HG03066 (cell line): Measurements from ENCODE around the gene PARP2.
"Not testable (repeated sequence)": the region's sequence is repeated elsewhere in the genome, so short reads cannot be mapped to it uniquely, and the experiment has no call there.

Experiments used
- ATAC-seq: cut with Tn5 transposase; IDR thresholded peaks from one replicate; pipeline ENCODE4 v1.9.1; 2021; ENCODE audit warnings: low read depth; ENCODE audit not compliant: unreplicated experiment

PARP2 gene

DNA sequence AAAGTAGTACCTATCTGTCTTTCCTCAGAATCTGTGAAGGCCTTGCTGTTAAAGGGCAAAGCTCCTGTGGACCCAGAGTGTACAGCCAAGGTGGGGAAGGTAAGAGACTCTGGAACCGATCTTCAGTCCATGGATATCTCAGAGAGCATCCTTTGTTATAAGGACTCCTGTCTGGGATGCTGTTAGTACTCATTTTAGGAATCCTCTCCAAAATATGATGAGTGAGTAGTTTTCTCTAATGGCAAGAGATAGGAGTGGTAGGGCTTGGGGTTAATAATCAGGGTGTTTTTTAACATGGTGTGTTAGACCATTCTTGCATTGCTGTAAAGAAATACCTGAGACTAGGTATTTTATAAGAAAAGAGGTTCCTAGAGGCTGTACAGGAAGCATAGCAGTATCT, 1.9 kb downstream of the PARP2 start:
- no peak for ATAC-seq

DNA sequence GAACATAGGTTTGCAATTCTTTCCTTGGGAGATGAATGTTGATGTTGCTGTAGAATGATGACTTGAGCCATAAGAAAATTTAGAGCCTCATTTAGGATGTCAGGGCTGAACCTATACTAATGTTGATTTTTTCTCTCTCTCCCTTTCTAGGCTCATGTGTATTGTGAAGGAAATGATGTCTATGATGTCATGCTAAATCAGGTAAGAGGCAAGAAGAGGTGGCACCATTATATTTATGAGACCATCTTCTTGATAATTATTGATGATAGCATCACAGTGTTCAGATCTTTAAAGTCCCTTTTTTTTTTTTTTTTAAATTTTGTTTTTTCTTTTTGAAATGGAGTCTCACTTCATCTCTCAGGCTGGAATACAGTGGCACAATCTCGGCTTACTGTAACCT, 3.3 kb downstream of the PARP2 start:
- no peak for ATAC-seq

DNA sequence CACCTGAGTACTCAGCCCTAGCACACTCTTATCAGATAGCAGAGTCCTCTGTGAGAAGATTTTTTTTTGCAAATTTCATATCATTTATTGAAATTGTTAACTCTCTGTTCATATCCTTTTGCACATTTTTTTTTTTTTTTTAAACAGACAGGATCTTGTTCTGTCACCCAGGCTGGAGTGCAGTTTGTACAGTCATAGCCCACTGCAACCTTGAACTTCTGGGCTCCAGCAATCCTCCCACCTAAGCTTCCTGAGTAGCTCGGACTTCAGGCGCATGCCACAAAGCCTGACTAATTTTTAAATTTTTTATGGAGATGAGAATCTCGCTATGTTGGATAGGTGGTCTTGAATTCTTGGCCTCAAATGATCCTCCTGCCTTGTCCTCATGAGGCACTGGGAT, 4.3 kb downstream of the PARP2 start:
- ATAC-seq: no peak

DNA sequence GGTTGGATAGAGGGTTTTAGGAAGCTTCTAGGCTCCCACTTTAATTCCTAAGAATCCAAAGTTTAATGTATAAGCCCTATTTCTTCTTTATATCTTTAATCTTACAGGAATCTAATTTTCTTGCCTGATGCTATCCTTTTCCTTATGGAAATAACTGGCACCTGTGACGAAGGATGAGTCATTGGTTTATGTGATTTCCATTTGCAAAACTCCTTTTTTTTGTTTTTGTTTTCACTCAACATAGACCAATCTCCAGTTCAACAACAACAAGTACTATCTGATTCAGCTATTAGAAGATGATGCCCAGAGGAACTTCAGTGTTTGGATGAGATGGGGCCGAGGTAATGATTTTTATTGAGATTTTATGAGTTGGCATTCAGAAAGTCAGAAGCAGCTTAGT, 6.8 kb downstream of the PARP2 start:
- no peak for ATAC-seq

DNA sequence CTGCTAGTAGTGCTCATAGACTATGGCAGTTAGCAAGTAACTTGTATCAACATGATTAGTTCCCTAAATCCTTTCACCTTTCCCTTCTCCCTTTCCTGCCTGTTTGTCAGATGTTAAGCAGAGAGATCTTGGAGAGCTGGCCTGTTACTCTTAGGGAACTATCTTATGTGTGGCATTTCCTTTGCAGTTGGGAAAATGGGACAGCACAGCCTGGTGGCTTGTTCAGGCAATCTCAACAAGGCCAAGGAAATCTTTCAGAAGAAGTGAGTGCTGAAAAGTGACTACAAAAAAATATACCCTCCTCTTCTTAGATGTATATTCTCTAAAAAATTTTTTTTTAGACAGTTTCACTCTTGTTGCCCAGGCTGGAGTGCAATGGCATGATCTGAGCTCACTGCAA, 7.4 kb downstream of the PARP2 start:
- ATAC-seq: no peak

DNA sequence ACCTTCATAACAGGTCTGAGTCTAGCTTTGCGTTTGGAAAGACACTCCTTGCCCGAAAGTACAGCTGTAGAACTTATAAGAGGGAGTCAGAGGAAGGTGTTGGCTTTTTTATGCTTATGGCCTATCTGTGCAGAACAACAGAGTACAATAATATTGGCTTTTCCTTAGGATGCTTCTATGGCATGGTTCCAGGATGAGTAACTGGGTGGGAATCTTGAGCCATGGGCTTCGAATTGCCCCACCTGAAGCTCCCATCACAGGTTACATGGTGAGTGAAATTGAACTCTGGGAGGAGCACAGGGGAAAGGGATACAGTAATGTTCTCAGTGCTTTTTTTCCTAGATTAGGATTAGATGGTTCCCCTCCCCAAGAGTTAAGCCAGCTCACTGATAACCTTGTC, 13.0 kb downstream of the PARP2 start:
- ATAC-seq: no peak

DNA sequence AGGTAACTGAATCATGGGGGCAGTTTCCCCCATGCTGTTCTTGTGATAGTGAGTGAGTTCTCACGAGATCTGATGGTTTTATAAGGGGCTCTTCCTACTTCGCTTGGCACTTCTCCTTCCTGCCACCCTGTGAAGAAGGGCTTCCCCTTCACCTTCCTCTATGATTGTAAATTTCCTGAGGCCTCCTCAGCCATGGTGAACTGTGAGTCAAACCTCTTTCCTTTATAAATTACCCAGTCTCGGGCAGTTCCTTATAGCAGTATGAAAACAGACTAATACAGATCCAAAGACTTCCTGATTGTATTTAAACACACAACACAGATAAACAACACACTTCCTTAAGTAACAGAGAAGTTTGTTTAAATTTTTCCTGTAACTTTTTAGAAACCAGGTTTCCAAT, 15.0 kb downstream of the PARP2 start:
- ATAC-seq: not testable (repeated sequence)

DNA sequence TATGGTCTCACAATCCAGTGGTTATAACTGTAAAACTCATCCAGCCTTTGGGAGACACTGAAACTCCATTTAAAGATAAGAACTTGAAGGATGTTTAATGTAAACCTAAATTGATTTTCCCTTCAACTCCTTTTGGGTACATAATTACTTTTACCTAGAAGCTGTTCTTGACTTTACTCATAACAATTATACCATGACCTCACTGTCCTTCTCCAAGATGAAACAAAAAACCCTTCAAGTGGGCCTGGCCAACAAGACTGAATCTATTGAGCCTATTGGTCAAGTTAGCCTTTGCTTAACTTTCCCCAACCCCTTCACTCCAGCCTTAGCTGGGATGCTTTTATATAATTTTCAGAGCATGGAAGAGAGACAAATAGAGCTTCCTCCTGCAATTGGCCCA, 22.5 kb downstream of the PARP2 start:
- ATAC-seq: no peak

DNA sequence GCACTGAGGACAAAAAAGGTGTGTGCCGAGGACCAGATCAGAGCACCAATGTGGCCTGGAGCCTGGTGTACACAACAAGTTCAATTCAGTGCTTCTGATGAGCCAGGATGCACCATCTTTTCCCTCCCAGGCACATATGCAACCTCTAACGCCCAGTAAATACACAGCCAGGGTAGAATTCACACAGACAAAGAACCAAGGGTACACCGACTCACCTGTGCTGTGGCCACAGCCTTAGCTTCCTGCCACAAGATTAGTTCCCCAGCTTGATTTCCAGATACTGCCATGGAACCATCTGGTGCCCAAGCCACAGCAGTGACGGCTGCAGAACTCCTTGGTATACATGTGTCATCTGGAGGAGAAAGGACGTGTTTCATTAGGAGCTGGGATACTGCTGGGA, 29.4 kb downstream of the PARP2 start:
- ATAC-seq: no peak

DNA sequence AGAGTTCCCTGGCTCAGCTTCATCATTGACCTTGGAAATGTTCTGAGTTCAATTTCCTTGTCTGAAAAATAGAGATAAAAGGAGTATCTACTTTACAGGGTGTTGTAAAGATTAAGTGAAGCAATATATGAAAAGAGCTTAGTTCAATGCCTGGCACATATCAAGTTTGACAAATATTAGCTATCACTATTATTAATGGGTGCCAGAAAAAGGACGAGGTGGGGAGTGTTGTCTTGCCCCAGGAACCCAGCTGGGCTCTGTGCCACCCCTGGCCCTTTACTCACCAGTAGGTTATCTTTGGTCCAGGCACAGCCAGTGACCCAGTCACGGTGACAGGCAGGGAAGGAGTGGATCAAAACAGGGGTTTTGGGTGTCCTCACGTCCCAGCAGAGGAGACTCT, 32.0 kb downstream of the PARP2 start:
- ATAC-seq: no peak

DNA sequence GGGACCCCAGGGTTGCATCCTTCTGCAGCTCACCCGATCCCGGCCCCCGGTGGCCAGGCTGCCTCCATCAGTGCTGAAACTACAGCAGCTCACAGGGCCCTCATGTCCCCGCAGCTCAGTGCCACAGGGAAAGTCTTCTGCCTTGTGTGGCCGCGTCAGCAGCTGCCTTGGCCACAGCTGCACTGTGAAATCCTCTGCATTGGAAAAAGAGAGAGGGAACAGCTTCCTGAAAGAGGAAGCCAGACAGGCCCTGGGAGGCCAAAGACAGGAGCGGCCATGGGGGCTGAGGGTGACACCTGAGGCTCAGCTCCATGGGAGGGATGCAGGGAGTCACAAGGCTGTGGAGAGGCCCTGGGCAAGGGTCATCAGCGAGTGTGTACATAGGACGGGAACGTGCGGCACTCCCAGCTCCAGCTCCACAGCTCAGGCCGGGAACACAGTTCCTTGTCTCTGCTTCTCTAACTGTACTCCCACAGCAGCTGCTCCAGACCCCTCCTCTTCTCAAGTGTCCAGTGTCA, 32.7 kb downstream of the PARP2 start:
- no peak for ATAC-seq

DNA sequence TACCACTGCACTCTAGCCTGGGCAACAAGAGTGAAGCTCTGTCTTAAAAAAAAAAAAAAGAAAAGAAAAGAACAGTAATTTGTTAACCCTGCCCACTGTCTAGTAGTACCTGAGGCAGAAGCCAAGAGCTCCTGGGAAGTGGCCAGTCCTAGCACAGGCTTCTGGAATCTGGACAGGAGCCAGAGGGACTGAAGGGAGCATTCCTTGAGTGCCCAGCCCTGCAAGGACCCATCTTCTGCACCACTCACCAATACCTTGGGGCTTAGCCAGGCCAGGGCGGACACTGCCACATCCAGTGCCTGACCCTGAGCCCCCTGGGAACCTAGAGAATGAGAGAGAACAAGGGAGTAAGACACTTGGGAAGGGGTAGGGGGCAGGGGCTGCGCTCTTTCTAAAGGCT, 33.7 kb downstream of the PARP2 start:
- ATAC-seq: no peak

DNA sequence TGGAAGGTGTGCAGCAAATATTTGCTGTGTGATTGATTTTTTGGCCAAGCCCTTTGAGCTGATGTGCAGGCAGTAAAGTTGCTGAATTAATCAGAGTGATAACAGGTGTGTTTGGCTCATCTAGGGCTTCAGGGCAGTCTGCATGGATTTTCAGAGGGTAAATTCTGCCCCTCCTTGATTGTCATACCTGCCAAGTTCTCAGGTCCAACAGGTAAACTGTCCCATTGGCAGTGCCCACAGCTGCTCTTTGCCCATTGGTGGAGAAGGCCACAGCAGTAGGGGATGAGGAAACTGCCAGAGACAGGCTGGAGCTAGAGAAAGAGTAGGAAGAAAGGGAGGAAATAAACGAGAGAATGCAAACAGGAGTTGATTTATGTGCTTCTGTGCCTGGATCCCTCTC, 36.3 kb downstream of the PARP2 start:
- no peak for ATAC-seq

DNA sequence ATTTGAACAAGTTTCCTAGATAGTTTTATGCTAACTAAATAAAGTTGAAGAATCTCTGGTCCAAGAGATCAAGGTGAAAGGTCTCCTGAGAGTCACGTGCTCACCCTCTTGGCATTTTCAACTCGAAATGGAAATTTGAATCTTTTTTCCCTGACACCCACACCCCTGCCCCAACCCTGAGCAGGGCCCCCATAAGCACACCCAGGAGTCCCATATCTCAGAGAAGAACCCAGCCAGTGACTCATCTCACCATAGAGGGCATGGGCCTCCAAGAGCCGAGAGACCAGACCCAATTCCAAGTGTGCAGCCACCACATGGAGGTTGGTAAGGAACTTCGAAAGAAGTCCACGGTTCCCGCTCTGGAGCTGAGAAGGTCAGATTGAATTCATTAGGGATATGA, 37.2 kb downstream of the PARP2 start:
- ATAC-seq: no peak

DNA sequence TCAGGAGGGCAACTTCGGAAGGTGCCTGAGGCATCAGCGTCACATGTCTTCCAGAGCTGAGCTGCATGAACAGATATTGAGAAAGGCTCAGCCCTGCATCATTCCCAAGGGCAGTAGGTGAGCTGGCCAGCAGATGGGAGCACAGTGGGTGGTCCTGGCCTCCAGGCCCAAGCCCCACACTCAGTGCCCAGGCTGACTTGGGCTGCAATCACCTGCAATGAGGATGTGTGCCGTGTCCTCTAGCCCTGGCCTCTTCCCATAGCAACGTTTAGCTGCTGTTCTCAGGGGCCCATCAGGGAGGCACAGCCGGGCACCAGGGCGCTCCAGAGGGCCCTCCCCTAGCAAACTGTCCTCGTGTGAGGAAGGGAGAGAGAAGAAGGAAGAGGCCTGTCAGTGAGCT, 37.9 kb downstream of the PARP2 start:
- no peak for ATAC-seq

DNA sequence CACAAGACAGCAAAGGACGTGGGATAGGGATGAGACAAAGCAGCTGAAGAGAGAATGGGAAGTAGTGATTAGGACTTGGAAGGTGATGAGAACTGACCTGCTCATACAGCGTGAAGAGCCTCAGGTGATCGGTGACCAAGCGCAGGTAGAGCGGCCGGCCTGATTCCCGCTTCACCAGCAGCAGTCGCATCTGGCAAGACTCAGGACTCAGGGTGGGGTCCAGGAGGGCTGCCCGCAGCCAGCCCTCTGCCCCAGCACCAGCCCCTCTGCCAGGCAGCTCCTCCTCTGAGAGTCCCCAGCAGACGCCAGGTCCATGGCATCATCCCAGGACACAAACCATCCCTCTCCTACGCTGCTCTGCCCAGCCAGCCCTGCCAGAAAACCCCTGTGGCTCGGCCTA, 39.1 kb downstream of the PARP2 start:
- ATAC-seq: no peak

DNA sequence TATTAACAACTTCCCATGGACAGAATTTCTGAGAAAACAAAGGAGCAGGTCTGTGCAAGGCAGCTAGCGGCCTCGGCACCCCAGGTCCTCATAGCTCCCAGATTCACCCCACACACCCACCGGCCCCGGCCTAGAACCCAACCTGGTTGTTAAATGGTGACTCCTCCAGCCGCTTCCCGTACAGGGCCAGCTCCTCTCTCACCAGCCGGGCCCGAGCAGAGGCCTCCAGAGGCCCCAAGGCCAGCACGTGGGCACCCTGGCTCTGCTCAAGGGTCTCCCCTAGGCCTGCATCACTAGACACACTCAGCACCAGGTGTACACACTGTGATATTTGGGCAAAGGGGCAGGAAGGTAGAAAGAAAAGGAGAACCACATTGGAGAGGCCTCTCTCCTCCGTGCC, 39.6 kb downstream of the PARP2 start:
- ATAC-seq: no peak

DNA sequence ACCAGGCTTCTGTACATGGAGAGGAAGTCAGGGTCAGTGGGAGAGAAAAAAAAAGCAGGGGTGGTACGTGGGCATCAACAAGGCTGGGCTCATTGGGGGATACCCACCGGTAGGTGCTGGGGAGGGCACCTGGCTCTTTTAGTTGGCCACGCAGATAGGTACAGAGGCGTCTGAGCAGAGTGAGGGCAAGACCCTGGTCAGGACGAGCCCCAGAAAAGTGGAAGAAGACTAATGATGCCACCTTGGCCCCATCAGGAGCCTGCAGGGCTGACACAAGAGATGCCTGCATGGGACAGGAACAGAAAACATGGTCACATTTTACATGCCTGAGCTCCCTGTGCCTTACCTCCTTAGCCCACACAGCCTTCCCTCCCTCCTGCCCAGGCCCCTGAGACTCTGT, 40.2 kb downstream of the PARP2 start:
- ATAC-seq: no peak

DNA sequence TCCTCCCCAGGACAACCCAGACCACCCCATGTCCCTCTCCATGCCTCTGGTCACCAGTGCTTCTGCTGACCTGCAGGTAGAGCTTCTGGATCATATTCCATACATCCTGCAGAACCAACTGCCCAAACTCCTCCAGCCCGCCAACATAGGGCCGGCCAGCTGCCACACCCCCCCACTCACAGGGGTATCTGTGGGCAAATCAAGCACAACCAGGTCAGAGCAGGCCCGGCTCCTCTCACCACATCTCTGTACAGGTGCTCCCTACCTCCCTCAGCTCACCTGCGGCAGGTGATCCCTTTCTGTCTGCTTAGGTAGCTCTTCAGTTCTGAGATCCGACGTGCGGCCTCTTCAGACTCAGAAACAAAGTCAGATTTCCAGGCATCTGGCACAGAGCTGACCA, 40.9 kb downstream of the PARP2 start:
- no peak for ATAC-seq

DNA sequence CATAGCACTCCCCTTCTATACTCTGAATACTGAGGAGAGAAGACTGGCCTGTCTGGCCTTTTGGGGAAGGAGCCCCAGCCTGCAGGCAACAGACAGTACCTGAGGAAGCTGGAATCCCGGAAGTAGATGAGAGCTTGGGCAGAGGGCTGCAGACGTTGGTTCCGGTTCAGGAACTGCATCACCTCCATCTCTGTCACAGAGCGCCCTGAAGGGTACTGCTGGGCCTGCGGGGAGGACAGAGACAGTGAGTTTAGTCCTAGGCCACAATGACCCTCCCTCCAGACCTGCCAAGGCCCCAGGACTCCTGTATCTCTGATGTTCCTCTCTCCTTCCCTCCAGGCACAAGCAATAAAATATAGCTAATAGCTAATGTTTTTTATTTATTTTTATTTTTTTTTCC, 41.5 kb downstream of the PARP2 start:
- no peak for ATAC-seq

DNA sequence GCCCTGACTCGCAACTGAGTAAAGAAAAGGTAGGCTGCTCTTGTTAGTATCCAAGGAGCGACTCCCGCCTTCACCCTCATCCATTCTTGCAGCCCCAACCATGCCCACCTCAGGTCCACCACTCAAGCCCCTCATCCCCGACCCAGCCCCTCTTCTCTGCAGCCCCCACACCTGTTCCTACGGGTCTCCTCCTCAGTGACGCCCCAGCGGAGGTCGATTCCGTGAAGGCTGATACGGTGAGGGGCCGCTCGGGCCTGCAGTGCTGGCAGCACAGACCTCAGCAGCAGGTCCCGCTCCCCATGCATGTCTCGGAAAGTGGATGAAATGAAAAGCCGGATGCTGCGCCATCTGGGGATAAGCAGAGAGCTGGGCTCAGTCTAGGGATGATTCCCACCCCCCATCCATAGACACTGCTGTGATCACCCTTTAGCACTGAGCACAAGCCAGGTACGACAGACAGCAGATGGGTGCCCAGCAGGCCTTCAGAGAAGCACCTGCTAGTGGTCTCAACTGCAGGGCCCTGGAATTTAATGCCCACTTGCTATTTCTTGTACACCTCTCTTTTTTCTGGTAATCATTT, 42.9 kb downstream of the PARP2 start:
- ATAC-seq: no peak

DNA sequence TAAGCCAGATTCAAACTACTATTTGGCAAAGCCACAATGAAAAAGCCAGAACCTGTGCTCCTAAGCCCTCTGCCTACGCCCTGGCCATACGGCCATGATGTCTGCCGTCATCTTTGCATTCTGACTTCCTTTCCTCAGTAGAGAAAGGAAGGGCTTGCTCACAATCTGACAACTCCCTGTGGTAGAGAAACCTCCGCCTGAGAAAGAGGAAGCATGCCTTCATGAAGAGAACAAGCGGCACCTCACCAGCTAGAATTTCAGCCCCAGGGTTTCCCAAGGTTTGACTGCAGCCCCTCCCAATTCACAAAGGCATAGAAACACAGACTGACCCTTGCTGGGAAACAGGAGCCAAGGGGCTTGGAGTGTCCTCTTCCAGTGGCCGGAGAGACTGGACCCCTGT, 44.1 kb downstream of the PARP2 start:
- no peak for ATAC-seq

DNA sequence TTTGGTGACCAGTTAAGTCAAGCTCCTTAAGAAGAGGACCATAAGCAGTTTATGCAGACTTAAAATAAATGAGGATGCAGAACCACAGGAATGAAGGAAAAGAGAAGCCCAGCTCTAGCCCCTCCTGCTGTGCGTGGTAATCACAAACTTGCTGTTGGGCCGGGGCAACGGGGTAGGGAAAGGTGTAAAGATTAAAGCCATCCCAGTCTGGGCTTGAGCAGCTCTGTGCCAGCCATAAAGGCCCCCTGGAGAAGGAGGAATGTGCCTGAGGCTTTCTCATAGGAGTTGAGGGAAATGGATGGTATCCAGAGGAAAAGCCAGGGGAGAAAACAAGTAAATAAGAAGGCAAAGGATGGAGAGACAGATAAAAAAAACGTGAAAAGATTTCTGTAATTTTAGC, 44.7 kb downstream of the PARP2 start:
- no peak for ATAC-seq
